ENCODE measurements around the gene ARL15. TPM values are rescaled to one million over a fixed set of nuclear protein-coding genes. Genes with fewer than 3 reads are reported as not detected.

ARL15 gene
- total and polyA plus RNA-seq, 4 donors, result 5.7 to 66.2 (median 14.9) TPM

DNA sequence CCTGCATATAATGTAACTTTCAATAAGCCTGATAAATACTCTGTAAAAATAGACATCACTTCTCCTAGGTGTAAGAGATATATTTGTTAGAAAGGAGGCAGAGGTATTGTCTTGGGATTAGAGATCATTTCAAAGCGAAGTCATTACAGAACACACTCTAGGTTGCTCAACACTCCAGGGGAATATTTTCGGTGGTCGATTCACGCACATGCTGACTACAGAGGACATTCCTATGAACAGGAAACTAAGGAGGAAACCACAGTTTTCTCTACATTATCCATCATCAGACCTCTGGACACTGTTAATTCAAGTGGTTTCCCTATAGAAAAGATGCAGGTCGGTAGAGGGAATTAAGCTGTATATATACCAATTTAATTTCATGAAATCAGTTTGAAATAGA lies 379.9 kb downstream of the ARL15 start:
- Histone ChIP-seq H3K9me3 (ENCODE audit: control insufficient read depth in 4 of 4, insufficient read depth in 3 of 4, low read length in 3 of 4) (no peaks in the 10 kb centered on the region), H3K27ac (ENCODE audit: low read depth in 1 of 2, low read length in 1 of 2) (no peak overlapping the region), H3K36me3 (ENCODE audit: control insufficient read depth in 4 of 4, insufficient read depth in 4 of 4, low read length in 4 of 4) (peaks cover 0 to 1% (median 0%) of the 10 kb centered on the region in 4 donors), H3K27me3 (ENCODE audit: control insufficient read depth in 3 of 3, insufficient read depth in 3 of 3, low read length in 2 of 3) (no peaks in the 10 kb centered on the region), H3K4me1 (ENCODE audit: control insufficient read depth in 5 of 5, insufficient read depth in 5 of 5, low read length in 5 of 5) (peaks cover 0 to 14% (median 3%) of the 10 kb centered on the region in 5 donors), H3K4me3 (no peak overlapping the region), H3K9ac (ENCODE audit: insufficient read depth in 1 of 2, low read length in 2 of 2) (no peak overlapping the region)
- DNase-seq, result no peak
- no peak for ATAC-seq (ENCODE audit: insufficient read depth, low FRiP score)
- 34 to 41% methylated on average over 5 of the region's 5 CpGs for WGBS, 2 donors
- TF ChIP-seq, protein P1, sequence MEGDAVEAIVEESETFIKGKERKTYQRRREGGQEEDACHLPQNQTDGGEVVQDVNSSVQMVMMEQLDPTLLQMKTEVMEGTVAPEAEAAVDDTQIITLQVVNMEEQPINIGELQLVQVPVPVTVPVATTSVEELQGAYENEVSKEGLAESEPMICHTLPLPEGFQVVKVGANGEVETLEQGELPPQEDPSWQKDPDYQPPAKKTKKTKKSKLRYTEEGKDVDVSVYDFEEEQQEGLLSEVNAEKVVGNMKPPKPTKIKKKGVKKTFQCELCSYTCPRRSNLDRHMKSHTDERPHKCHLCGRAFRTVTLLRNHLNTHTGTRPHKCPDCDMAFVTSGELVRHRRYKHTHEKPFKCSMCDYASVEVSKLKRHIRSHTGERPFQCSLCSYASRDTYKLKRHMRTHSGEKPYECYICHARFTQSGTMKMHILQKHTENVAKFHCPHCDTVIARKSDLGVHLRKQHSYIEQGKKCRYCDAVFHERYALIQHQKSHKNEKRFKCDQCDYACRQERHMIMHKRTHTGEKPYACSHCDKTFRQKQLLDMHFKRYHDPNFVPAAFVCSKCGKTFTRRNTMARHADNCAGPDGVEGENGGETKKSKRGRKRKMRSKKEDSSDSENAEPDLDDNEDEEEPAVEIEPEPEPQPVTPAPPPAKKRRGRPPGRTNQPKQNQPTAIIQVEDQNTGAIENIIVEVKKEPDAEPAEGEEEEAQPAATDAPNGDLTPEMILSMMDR (IDR thresholded peaks at IDR 0.05; ENCODE audit: control extremely low read depth, extremely low read depth), result no peak

DNA sequence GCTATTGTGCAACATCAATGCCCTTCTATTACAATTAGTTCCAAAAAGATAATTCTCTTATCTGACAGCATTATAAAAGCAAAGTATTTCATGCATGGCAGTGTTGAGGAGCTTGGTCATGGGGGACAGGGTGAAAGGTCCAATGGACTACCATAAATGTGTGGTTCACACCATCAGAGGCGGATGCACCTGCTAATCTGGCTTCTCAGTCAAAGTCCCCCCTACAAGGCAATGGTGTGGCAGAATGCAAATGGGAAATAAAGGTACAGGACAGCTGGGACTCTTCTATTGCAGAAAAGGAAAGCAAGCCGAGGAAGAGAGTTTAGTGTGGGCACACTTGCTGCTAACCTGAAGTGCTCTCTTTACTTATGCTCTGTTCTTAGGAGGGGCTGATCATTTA lies 380.8 kb downstream of the ARL15 start:
- no peaks in the 10 kb centered on the region for H3K9me3 ChIP-seq (ENCODE audit: control insufficient read depth in 4 of 4, insufficient read depth in 3 of 4, low read length in 3 of 4)

DNA sequence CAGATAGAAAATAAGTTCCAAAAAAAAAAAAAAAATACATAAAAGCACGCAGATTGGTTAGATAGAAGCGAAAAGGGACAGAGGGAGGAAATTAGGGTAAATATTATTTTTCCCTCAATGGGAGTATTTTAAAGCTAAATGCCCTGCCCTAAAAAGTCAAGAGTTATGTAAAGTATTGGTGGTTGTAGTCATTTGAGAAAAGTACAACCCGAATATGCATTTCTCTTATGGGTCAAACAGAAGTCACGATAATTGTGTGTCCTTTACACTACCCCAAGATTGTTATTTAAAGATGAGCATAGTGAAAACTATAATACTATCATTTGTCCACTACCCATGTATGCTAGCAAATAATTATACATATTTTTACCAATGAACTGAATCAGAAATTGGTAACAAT lies 381.2 kb downstream of the ARL15 start:
- no peak overlapping the region for H3K4me3 ChIP-seq
- WGBS, 2 donors, result 85 to 92% methylated on average over 4 of the region's 4 CpGs
- H3K27me3 ChIP-seq (ENCODE audit: control insufficient read depth in 3 of 3, insufficient read depth in 3 of 3, low read length in 2 of 3), result no peaks in the 10 kb centered on the region
- ATAC-seq (ENCODE audit: insufficient read depth, low FRiP score), result no peak
- H3K36me3 ChIP-seq (ENCODE audit: control insufficient read depth in 4 of 4, insufficient read depth in 4 of 4, low read length in 4 of 4), result no peaks in the 10 kb centered on the region
- H3K9ac ChIP-seq (ENCODE audit: insufficient read depth in 1 of 2, low read length in 2 of 2), result no peak overlapping the region
- peaks cover 0 to 14% (median 0%) of the 10 kb centered on the region in 5 donors for H3K4me1 ChIP-seq (ENCODE audit: control insufficient read depth in 5 of 5, insufficient read depth in 5 of 5, low read length in 5 of 5)
- no peak for DNase-seq
- H3K27ac ChIP-seq (ENCODE audit: low read depth in 1 of 2, low read length in 1 of 2), result no peak overlapping the region
- H3K9me3 ChIP-seq (ENCODE audit: control insufficient read depth in 4 of 4, insufficient read depth in 3 of 4, low read length in 3 of 4), result no peaks in the 10 kb centered on the region
- TF ChIP-seq, protein P1 (IDR thresholded peaks at IDR 0.05; ENCODE audit: control extremely low read depth, extremely low read depth), result no peak

More for the DNA sequence above, 380.8 kb downstream of the ARL15 start:
- Histone ChIP-seq H3K36me3 (ENCODE audit: control insufficient read depth in 4 of 4, insufficient read depth in 4 of 4, low read length in 4 of 4) (no peaks in the 10 kb centered on the region), H3K27ac (ENCODE audit: low read depth in 1 of 2, low read length in 1 of 2) (no peak overlapping the region), H3K9ac (ENCODE audit: insufficient read depth in 1 of 2, low read length in 2 of 2) (no peak overlapping the region), H3K4me3 (no peak overlapping the region), H3K4me1 (ENCODE audit: control insufficient read depth in 5 of 5, insufficient read depth in 5 of 5, low read length in 5 of 5) (peaks cover 0 to 14% (median under 1%) of the 10 kb centered on the region in 5 donors), H3K27me3 (ENCODE audit: control insufficient read depth in 3 of 3, insufficient read depth in 3 of 3, low read length in 2 of 3) (no peaks in the 10 kb centered on the region)
- no peak for ATAC-seq (ENCODE audit: insufficient read depth, low FRiP score)
- TF ChIP-seq, protein P1 (IDR thresholded peaks at IDR 0.05; ENCODE audit: control extremely low read depth, extremely low read depth), result no peak
- 96 to 99% methylated on average over 2 of the region's 2 CpGs for WGBS, 2 donors
- no peak for DNase-seq

DNA sequence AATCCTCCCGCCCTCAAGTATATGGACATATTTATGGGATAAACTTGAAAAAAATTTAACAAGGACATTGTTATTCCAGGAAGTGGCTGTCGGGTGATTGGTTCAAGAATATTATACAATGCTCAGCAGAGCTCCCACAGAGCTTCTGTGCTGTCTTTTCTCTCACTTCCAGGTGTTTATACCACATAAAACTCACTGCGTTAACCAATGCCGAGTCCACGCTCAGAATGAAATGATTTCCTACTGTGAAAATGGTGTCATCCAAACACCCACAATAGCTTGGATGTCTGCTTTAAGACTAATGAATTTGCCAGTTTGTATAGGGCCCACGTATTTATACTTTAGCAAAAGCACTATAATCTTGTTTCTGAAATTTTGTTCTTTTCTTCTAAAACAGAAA lies 381.7 kb downstream of the ARL15 start:
- Histone ChIP-seq H3K27ac (ENCODE audit: low read depth in 1 of 2, low read length in 1 of 2) (no peak overlapping the region), H3K9ac (ENCODE audit: insufficient read depth in 1 of 2, low read length in 2 of 2) (no peak overlapping the region), H3K36me3 (ENCODE audit: control insufficient read depth in 4 of 4, insufficient read depth in 4 of 4, low read length in 4 of 4) (no peaks in the 10 kb centered on the region), H3K4me1 (ENCODE audit: control insufficient read depth in 5 of 5, insufficient read depth in 5 of 5, low read length in 5 of 5) (peaks cover 0 to 14% (median 0%) of the 10 kb centered on the region in 5 donors), H3K9me3 (ENCODE audit: control insufficient read depth in 4 of 4, insufficient read depth in 3 of 4, low read length in 3 of 4) (no peaks in the 10 kb centered on the region), H3K4me3 (no peak overlapping the region), H3K27me3 (ENCODE audit: control insufficient read depth in 3 of 3, insufficient read depth in 3 of 3, low read length in 2 of 3) (no peaks in the 10 kb centered on the region)
- DNase-seq, result no peak
- 83 to 89% methylated on average over 6 of the region's 6 CpGs for WGBS, 2 donors
- ATAC-seq (ENCODE audit: insufficient read depth, low FRiP score), result no peak
- TF ChIP-seq, protein P1 (IDR thresholded peaks at IDR 0.05; ENCODE audit: control extremely low read depth, extremely low read depth), result no peak

Measured in lung (tissue), 12 donors.